Measurements from ENCODE around the gene FADS6. TPM values are rescaled to one million over a fixed set of nuclear protein-coding genes. Genes with fewer than 3 reads are reported as not detected.
A peak's percentile ranks its signal among the peaks of the same experiment; 100 is the strongest.

Gene FADS6
- total RNA-seq, 1 experiment from 2014 or later = not detected

- no peaks in the 10 kb centered on the region for H4K20me1 ChIP-seq (ENCODE audit: low read length)
- H3K27ac ChIP-seq (ENCODE audit: low read length) = no peak overlapping the region
- 0 out of 2 replicates have a peak, but pooled peaks cover 3% of the 10 kb centered on the region for H3K79me2 ChIP-seq (ENCODE audit: low read length)
- BruUV-seq (replicated peaks) = no TSS peak
- DNase-seq (no peak), ATAC-seq (no peak)
- intact Hi-C loops (cut with micrococcal nuclease) = no loop called here
- no peaks in the 10 kb centered on the region for H3F3A ChIP-seq (ENCODE audit: low read length, unreplicated experiment)
- 0 out of 2 replicates have a peak overlapping the region, but pooled peaks have one; percentile 96 for H3K4me2 ChIP-seq (ENCODE audit: low read length)
- H3K9ac ChIP-seq (ENCODE audit: low read length) = no peak overlapping the region
- no peaks in the 10 kb centered on the region for H3K9me2 ChIP-seq (replicated peaks; ENCODE audit: low read length)
- no peak overlapping the region for H3K4me3 ChIP-seq (ENCODE audit: low read length)
- no peaks in the 10 kb centered on the region for H3K9me3 ChIP-seq (ENCODE audit: low read length)
- CTCF ChIA-PET = no interaction called here
- POLR2A ChIA-PET (ENCODE audit: unreplicated experiment) = no interaction called here
- no peaks in the 10 kb centered on the region for H3K36me3 ChIP-seq (ENCODE audit: low read depth, low read length)
- peaks cover 19% of the 10 kb centered on the region for H3K4me1 ChIP-seq (ENCODE audit: insufficient read depth, low read length)
- no peak for TF ChIP-seq CTCF (conservative IDR thresholded peaks at IDR 0.05; ENCODE audit: low read depth, low read length)
- no peak for TF ChIP-seq EZH2 (IDR thresholded peaks at IDR 0.05; ENCODE audit: low read length, unreplicated experiment)
- no peak for TF ChIP-seq EZH2phosphoT487 (IDR thresholded peaks at IDR 0.05; ENCODE audit: borderline replicate concordance, low read length)
- no peak overlapping the region for H2AFZ ChIP-seq (ENCODE audit: low read length)
- no peaks in the 10 kb centered on the region for H3K27me3 ChIP-seq (ENCODE audit: low read length)
Observed at GRCh38 chr17:74874615-74875037, 18.8 kb downstream of the FADS6 start.

DNA sequence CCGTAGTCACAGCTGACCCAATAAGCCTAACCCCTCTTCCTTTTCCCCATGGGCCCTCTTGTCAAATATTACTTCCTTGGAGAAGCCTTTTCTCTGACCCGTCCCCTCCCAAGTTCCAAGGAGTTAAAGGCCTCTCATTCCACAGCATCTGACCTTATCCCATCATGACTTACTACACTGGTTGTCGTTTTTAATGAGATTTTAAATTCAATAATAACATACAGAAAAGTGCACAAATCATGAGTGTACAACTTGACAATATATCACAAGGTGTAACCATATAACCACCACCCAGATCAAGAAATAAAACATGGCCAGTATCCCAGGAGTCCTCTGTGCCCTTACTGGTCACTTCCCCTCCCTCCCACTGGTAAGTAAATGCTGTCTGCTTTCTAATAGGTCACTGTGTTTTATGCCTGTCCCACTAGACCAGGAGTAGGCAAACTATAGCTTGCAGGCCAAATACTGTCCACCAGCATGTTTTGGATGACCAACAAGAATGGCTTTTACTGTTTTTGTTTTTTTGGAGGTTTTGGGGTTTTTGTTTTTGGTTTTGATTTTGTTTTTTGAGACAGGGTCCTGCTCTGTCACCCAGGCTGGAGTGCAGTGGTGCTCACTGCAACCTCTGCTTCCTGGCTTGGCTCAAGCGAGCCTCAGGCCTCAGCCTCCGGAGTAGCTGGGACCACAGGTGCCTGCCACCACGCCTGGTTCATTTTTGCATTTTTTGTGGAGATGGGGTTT lies 19.4 kb downstream of the FADS6 start:
- Histone ChIP-seq H3K36me3 (ENCODE audit: low read depth, low read length) (no peaks in the 10 kb centered on the region), H3K4me1 (ENCODE audit: insufficient read depth, low read length) (peaks cover 19% of the 10 kb centered on the region), H3K9me2 (replicated peaks; ENCODE audit: low read length) (no peaks in the 10 kb centered on the region), H3F3A (ENCODE audit: low read length, unreplicated experiment) (no peaks in the 10 kb centered on the region), H2AFZ (ENCODE audit: low read length) (peak overlapping the region; percentile 85), H3K4me3 (ENCODE audit: low read length) (peak overlapping the region; percentile 97), H3K9me3 (ENCODE audit: low read length) (no peaks in the 10 kb centered on the region), H3K27me3 (ENCODE audit: low read length) (no peaks in the 10 kb centered on the region), H3K79me2 (ENCODE audit: low read length) (0 out of 2 replicates have a peak, but pooled peaks cover 3% of the 10 kb centered on the region), H3K27ac (ENCODE audit: low read length) (peak overlapping the region; percentile 54), H3K9ac (ENCODE audit: low read length) (peak overlapping the region; percentile 91), H4K20me1 (ENCODE audit: low read length) (no peaks in the 10 kb centered on the region), H3K4me2 (ENCODE audit: low read length) (peak overlapping the region; percentile 96)
- no peak for TF ChIP-seq CTCF (conservative IDR thresholded peaks at IDR 0.05; ENCODE audit: low read depth, low read length)
- no peak for TF ChIP-seq EZH2 (IDR thresholded peaks at IDR 0.05; ENCODE audit: low read length, unreplicated experiment)
- no peak for TF ChIP-seq EZH2phosphoT487 (IDR thresholded peaks at IDR 0.05; ENCODE audit: borderline replicate concordance, low read length)
- ChIA-PET CTCF (interaction anchor here (1.0 to 1.2 kb wide), 3 partner anchors 10 to 129 kb away, joined by 3 to 9 read pairs (median 3); no protein-coding TSS in a partner anchor), POLR2A (ENCODE audit: unreplicated experiment) (interaction anchor here (0.7 kb wide), 1 partner anchor 14 kb away, joined by 4 read pairs; the partner anchor contains the start of gene GRIN2C)
- BruUV-seq (replicated peaks) = no TSS peak
- intact Hi-C loops (cut with micrococcal nuclease) = no loop called here
- ATAC-seq = no peak
- peak; percentile 30 for DNase-seq

All from PC-3 (cell line).